ENCODE results near the gene NT5C3B. TPM values are rescaled to one million over a fixed set of nuclear protein-coding genes. Genes with fewer than 3 reads are reported as not detected.

Gene NT5C3B
- total RNA-seq, 1 experiment from 2014 or later, result 62.0 TPM

GRCh38 chr17:41825175-41825845, 10.7 kb downstream of the NT5C3B start:
- no peak overlapping the region for H3K4me3 Mint-ChIP-seq (ENCODE audit: low read depth, unreplicated experiment)
- intact Hi-C loops (cut with micrococcal nuclease; ENCODE audit: unreplicated experiment), result no loop called here
- TF ChIP-seq CTCF (IDR thresholded peaks at IDR 0.05; ENCODE audit: unreplicated experiment), result no peak
- CTCF ChIA-PET, result interaction anchor here (0.6 kb wide), 2 partner anchors 97 to 1182 kb away, joined by 3 read pairs; no protein-coding TSS in a partner anchor
- peaks cover 16% of the 10 kb centered on the region for H3K27me3 Mint-ChIP-seq (ENCODE audit: unreplicated experiment)
- no peaks in the 10 kb centered on the region for H3K4me1 Mint-ChIP-seq (ENCODE audit: low read depth, unreplicated experiment)
- BruUV-seq (replicated peaks), result no TSS peak
- H3K36me3 Mint-ChIP-seq (ENCODE audit: insufficient read depth, unreplicated experiment), result peaks cover 29% of the 10 kb centered on the region
- no peak overlapping the region for H3K27ac Mint-ChIP-seq (ENCODE audit: unreplicated experiment)
- H3K9me3 Mint-ChIP-seq (ENCODE audit: low read depth, unreplicated experiment), result no peaks in the 10 kb centered on the region
- DNase-seq, result no peak

GRCh38 chr17:41824086-41824485, 11.9 kb downstream of the NT5C3B start:
- no peak for DNase-seq
- Mint-ChIP-seq H3K4me1 (ENCODE audit: low read depth, unreplicated experiment) (no peaks in the 10 kb centered on the region), H3K36me3 (ENCODE audit: insufficient read depth, unreplicated experiment) (peaks cover 25% of the 10 kb centered on the region), H3K4me3 (ENCODE audit: low read depth, unreplicated experiment) (no peak overlapping the region), H3K27me3 (ENCODE audit: unreplicated experiment) (peaks cover 29% of the 10 kb centered on the region), H3K9me3 (ENCODE audit: low read depth, unreplicated experiment) (no peaks in the 10 kb centered on the region), H3K27ac (ENCODE audit: unreplicated experiment) (no peak overlapping the region)
- BruUV-seq (replicated peaks), result no TSS peak
- intact Hi-C loops (cut with micrococcal nuclease; ENCODE audit: unreplicated experiment), result no loop called here
- TF ChIP-seq CTCF (IDR thresholded peaks at IDR 0.05; ENCODE audit: unreplicated experiment), result no peak
- CTCF ChIA-PET, result interaction anchor here (0.6 to 1.0 kb wide), 3 partner anchors 12 to 1160 kb away, joined by 3 to 5 read pairs (median 3); partner anchors contain the start of gene P3H4

GRCh38 chr17:41823580-41823979, 12.5 kb downstream of the NT5C3B start:
- Mint-ChIP-seq H3K9me3 (ENCODE audit: low read depth, unreplicated experiment) (no peaks in the 10 kb centered on the region), H3K36me3 (ENCODE audit: insufficient read depth, unreplicated experiment) (peaks cover 26% of the 10 kb centered on the region), H3K27me3 (ENCODE audit: unreplicated experiment) (peaks cover 34% of the 10 kb centered on the region), H3K27ac (ENCODE audit: unreplicated experiment) (no peak overlapping the region), H3K4me3 (ENCODE audit: low read depth, unreplicated experiment) (no peak overlapping the region), H3K4me1 (ENCODE audit: low read depth, unreplicated experiment) (no peaks in the 10 kb centered on the region)
- intact Hi-C loops (cut with micrococcal nuclease; ENCODE audit: unreplicated experiment), result no loop called here
- CTCF ChIA-PET, result interaction anchor here (0.6 to 1.0 kb wide), 3 partner anchors 12 to 1160 kb away, joined by 3 to 5 read pairs (median 3); partner anchors contain the start of gene P3H4
- TF ChIP-seq CTCF (IDR thresholded peaks at IDR 0.05; ENCODE audit: unreplicated experiment), result no peak
- no TSS peak for BruUV-seq (replicated peaks)
- no peak for DNase-seq

GRCh38 chr17:41823141-41823524, 12.9 kb downstream of the NT5C3B start:
- intact Hi-C loops (cut with micrococcal nuclease; ENCODE audit: unreplicated experiment), result no loop called here
- no peak for DNase-seq
- peaks cover 31% of the 10 kb centered on the region for H3K36me3 Mint-ChIP-seq (ENCODE audit: insufficient read depth, unreplicated experiment)
- CTCF ChIA-PET, result no interaction called here
- no peak overlapping the region for H3K27ac Mint-ChIP-seq (ENCODE audit: unreplicated experiment)
- H3K4me1 Mint-ChIP-seq (ENCODE audit: low read depth, unreplicated experiment), result no peaks in the 10 kb centered on the region
- H3K4me3 Mint-ChIP-seq (ENCODE audit: low read depth, unreplicated experiment), result no peak overlapping the region
- TF ChIP-seq CTCF (IDR thresholded peaks at IDR 0.05; ENCODE audit: unreplicated experiment), result no peak
- H3K9me3 Mint-ChIP-seq (ENCODE audit: low read depth, unreplicated experiment), result no peaks in the 10 kb centered on the region
- no TSS peak for BruUV-seq (replicated peaks)
- H3K27me3 Mint-ChIP-seq (ENCODE audit: unreplicated experiment), result peaks cover 38% of the 10 kb centered on the region

Measured in Calu3 (cell line).